OCI-LY7 (cell line): ENCODE data around the gene FAM204A. TPM values are rescaled to one million over a fixed set of nuclear protein-coding genes. Genes with fewer than 3 reads are reported as not detected.

Experiments used
- BruUV-seq: library from RNA; stranded (reverse); fragments of 400-500 nt; replicated peaks from 2 replicates; lab custom pipeline; 2021; lab: Mats Ljungman, UMichigan
- CTCF ChIA-PET: fragments of 300-600 bp; sonication (Branson Sonifier 250); formaldehyde crosslinking; loops from one replicate; lab custom pipeline; 2022; ENCODE audit warnings: antibody characterized with exemption; ENCODE audit not compliant: unreplicated experiment; lab: Charles Lee
- POLR2A ChIA-PET: fragments of 300-600 bp; sonication (Branson Sonifier 250); formaldehyde crosslinking; loops from one replicate; lab custom pipeline; 2022; ENCODE audit warnings: antibody characterized with exemption; lab: Charles Lee
- DNase-seq: peaks from one replicate; pipeline ENCODE4 v3.0.0-alpha.2; 2015; ENCODE audit warnings: low spot score
- H2AFZ ChIP-seq: fragments of 200-600 bp; sonication (generic), shearing (Covaris generic); 2 replicates; pipeline ENCODE4 v1.6.1; 2014; ENCODE audit warnings: mild to moderate bottlenecking, antibody characterized with exemption, low read length, moderate library complexity
- H3K27ac ChIP-seq: fragments of 200-600 bp; sonication (generic); 2 replicates; pipeline ENCODE4 v1.5.1; 2014; ENCODE audit warnings: mixed run types, low read depth, mild to moderate bottlenecking, moderate library complexity, low read length, inconsistent platforms; ENCODE audit not compliant: poor library complexity, severe bottlenecking
- H3K36me3 ChIP-seq: fragments of 200-600 bp; sonication (generic); 2 replicates; pipeline ENCODE4 v1.6.1; 2014; ENCODE audit warnings: mild to moderate bottlenecking, antibody characterized with exemption, low read length, moderate library complexity, mixed read lengths; ENCODE audit not compliant: insufficient read depth
- H3K4me1 ChIP-seq: fragments of 200-600 bp; sonication (generic); 2 replicates; pipeline ENCODE4 v1.5.1; 2014; ENCODE audit warnings: mild to moderate bottlenecking, low read length; ENCODE audit not compliant: insufficient read depth, poor library complexity, severe bottlenecking
- H3K4me2 ChIP-seq: fragments of 200-600 bp; sonication (generic); 2 replicates; pipeline ENCODE4 v1.6.1; 2014; ENCODE audit warnings: mild to moderate bottlenecking, low read length
- H3K4me3 ChIP-seq: fragments of 200-600 bp; sonication (generic); 2 replicates; pipeline ENCODE4 v1.5.1; 2014; ENCODE audit warnings: mild to moderate bottlenecking, low read depth, low read length; ENCODE audit not compliant: poor library complexity, severe bottlenecking
- H3K79me2 ChIP-seq: fragments of 200-600 bp; sonication (generic); 2 replicates; pipeline ENCODE4 v1.6.1; 2016; ENCODE audit warnings: low read depth, mild to moderate bottlenecking, low read length, moderate library complexity, mixed read lengths; ENCODE audit not compliant: insufficient read depth
- H3K9me2 ChIP-seq: fragments of 200-600 bp; sonication (generic); 2 replicates; pipeline ENCODE4 v1.6.1; 2016; ENCODE audit warnings: mild to moderate bottlenecking, low read length, mixed read lengths; ENCODE audit not compliant: insufficient read depth
- H3K9me3 ChIP-seq: fragments of 200-600 bp; sonication (generic); 2 replicates; pipeline ENCODE4 v1.6.1; 2014; ENCODE audit warnings: mild to moderate bottlenecking, mixed run types, low read length, mixed read lengths
- H4K20me1 ChIP-seq: fragments of 200-600 bp; sonication (generic); 2 replicates; pipeline ENCODE4 v1.6.1; 2014; ENCODE audit warnings: mild to moderate bottlenecking, antibody characterized with exemption, low read length, moderate library complexity, mixed read lengths; ENCODE audit not compliant: insufficient read depth
- CTCF ChIP-seq: fragments of 200-600 bp; sonication (generic); conservative IDR thresholded peaks from 2 replicates; pipeline ENCODE4 v1.5.1; 2014; ENCODE audit warnings: mild to moderate bottlenecking, antibody characterized with exemption, low read length, moderate library complexity, mixed read lengths
- EZH2phosphoT487 ChIP-seq: fragments of 200-600 bp; sonication (generic); IDR thresholded peaks from 2 replicates; pipeline ENCODE4 v1.6.1; 2018; ENCODE audit warnings: low read depth, borderline replicate concordance, mild to moderate bottlenecking, mixed run types, antibody characterized with exemption, low read length, moderate library complexity, mixed read lengths
- intact Hi-C: fragments of 100-400 bp; cut with micrococcal nuclease; formaldehyde crosslinking; loops from one replicate; pipeline ENCODE4 v1.10.0; 2022; ENCODE audit not compliant: unreplicated experiment
- total RNA-seq, 2 experiments: library from RNA; depleted of rRNA in 1 of 2; stranded (reverse); fragments of >200 nt in 1 of 2; shearing (Covaris generic) in 1 of 2; gene quantifications; 2 replicates each; pipeline ENCODE4 v1.2.3, GENCODE V29; 2014 to 2022

Gene FAM204A
- total RNA-seq, 2 experiments from 2014 or later, result 32.4 to 44.9 TPM

GRCh38 chr10:118273662-118274061 is 68.5 kb downstream of the FAM204A start:
- H3K4me1 ChIP-seq, result no peaks in the 10 kb centered on the region
- H3K27ac ChIP-seq, result no peak overlapping the region
- no peaks in the 10 kb centered on the region for H4K20me1 ChIP-seq
- no peak overlapping the region for H3K4me3 ChIP-seq
- ChIA-PET CTCF (no interaction called here), POLR2A (no interaction called here)
- no peak overlapping the region for H2AFZ ChIP-seq
- H3K9me2 ChIP-seq, result no peaks in the 10 kb centered on the region
- H3K79me2 ChIP-seq, result no peaks in the 10 kb centered on the region
- H3K9me3 ChIP-seq, result no peaks in the 10 kb centered on the region
- BruUV-seq, result no TSS peak
- H3K36me3 ChIP-seq, result no peaks in the 10 kb centered on the region
- TF ChIP-seq CTCF (no peak), EZH2phosphoT487 (no peak)
- intact Hi-C loops, result no loop called here
- H3K4me2 ChIP-seq, result no peak overlapping the region
- DNase-seq, result no peak

- TF ChIP-seq CTCF (no peak), EZH2phosphoT487 (no peak)
- DNase-seq, result no peak
- Histone ChIP-seq H3K27ac (no peak overlapping the region), H3K4me3 (no peak overlapping the region), H2AFZ (no peak overlapping the region), H3K4me1 (no peaks in the 10 kb centered on the region), H3K4me2 (no peak overlapping the region), H4K20me1 (no peaks in the 10 kb centered on the region), H3K9me3 (no peaks in the 10 kb centered on the region), H3K9me2 (no peaks in the 10 kb centered on the region), H3K36me3 (no peaks in the 10 kb centered on the region), H3K79me2 (no peaks in the 10 kb centered on the region)
- no TSS peak for BruUV-seq
- intact Hi-C loops, result no loop called here
- CTCF ChIA-PET, result no interaction called here
- POLR2A ChIA-PET, result interaction anchor here (0.5 kb wide), 1 partner anchor 979 kb away, joined by 3 read pairs; no protein-coding TSS in a partner anchor
These were observed 69.4 kb downstream of the FAM204A start for GRCh38 chr10:118272767-118273166.

- Histone ChIP-seq H3K4me1 (no peaks in the 10 kb centered on the region), H3K79me2 (no peaks in the 10 kb centered on the region), H2AFZ (no peak overlapping the region), H3K36me3 (no peaks in the 10 kb centered on the region), H3K9me2 (no peaks in the 10 kb centered on the region), H4K20me1 (no peaks in the 10 kb centered on the region), H3K27ac (no peak overlapping the region), H3K4me2 (no peak overlapping the region), H3K9me3 (no peaks in the 10 kb centered on the region), H3K4me3 (no peak overlapping the region)
- no peak for TF ChIP-seq EZH2phosphoT487
- intact Hi-C loops, result no loop called here
- ChIA-PET POLR2A (no interaction called here), CTCF (no interaction called here)
- no TSS peak for BruUV-seq
- no peak for DNase-seq
These were observed 69.9 kb downstream of the FAM204A start for GRCh38 chr10:118272149-118272721.
